HL-60 (cell line): ENCODE data around the gene PNMA1.

Experiments used
- DNase-seq, 2 experiments: peaks; one replicate each; pipeline ENCODE4 v3.0.0-alpha.2; 2010 to 2020; ENCODE audit warnings: low read depth in 1 of 2, low spot score in 1 of 2
- H3K27ac ChIP-seq: fragments of 250-450 bp; sonication (Bioruptor Pico); replicated peaks from 2 replicates; pipeline ENCODE4 v1.5.1; 2020; ENCODE audit warnings: mild to moderate bottlenecking, moderate library complexity
- H3K27me3 ChIP-seq: fragments of 250-450 bp; sonication (Bioruptor Pico); 2 replicates; pipeline ENCODE4 v1.5.1; 2021; ENCODE audit warnings: mild to moderate bottlenecking, moderate library complexity; ENCODE audit not compliant: insufficient read depth, poor library complexity, severe bottlenecking
- H3K4me3 ChIP-seq: replicated peaks from 2 replicates; pipeline ENCODE4 v1.5.1; 2011; ENCODE audit warnings: mild to moderate bottlenecking, control low read depth, low read length; ENCODE audit not compliant: insufficient read depth
- CTCF ChIP-seq: IDR thresholded peaks from one replicate; pipeline ENCODE4 v1.5.1; 2011; ENCODE audit warnings: low read length, control low read depth, inconsistent platforms; ENCODE audit not compliant: insufficient read depth
- GABPA ChIP-seq: IDR thresholded peaks from 2 replicates; pipeline ENCODE4 v1.6.1; 2012; ENCODE audit warnings: low read depth
- POLR2AphosphoS5 ChIP-seq: IDR thresholded peaks from 2 replicates; pipeline ENCODE4 v1.6.1; 2012; ENCODE audit warnings: low read depth
- REST ChIP-seq: IDR thresholded peaks from 2 replicates; pipeline ENCODE4 v1.6.1; 2012; ENCODE audit warnings: low read depth; ENCODE audit not compliant: insufficient replicate concordance
- SPI1 ChIP-seq: IDR thresholded peaks from 2 replicates; pipeline ENCODE4 v1.6.1; 2012; ENCODE audit warnings: low read depth, mild to moderate bottlenecking, borderline replicate concordance
- long read RNA-seq: library from polyadenylated mRNA; unstranded; transcript quantifications from one replicate; pipeline ENCODE4 v2.0.0, GENCODE V29; 2020

PNMA1 gene
- long read RNA-seq, transcript PNMA1-201 (1 exons, 2,590 nt): major isoform, 72 of 72 reads
- long read RNA-seq, partial matches to known transcripts: 0 of 72 reads
- long read RNA-seq, other reads (novel, unspliced or antisense): 0 of 72 reads

- peak in 1 of 2 experiments; percentile 51 for DNase-seq
- TF ChIP-seq POLR2AphosphoS5: no peak; the same call in 1 of the 2 replicates
- TF ChIP-seq SPI1: no peak
- TF ChIP-seq GABPA: no peak
- TF ChIP-seq REST: no peak
- no peak for TF ChIP-seq CTCF
- Histone ChIP-seq H3K4me3 (peak within 1 kb of the TSS; percentile 59), H3K27me3 (no peaks in the 10 kb centered on the region), H3K27ac (peak within 1 kb of the TSS; percentile 49; the same call in 1 of the 2 replicates)
Observed at GRCh38 chr14:73713803-73714655, at the start of gene PNMA1. PNMA1 (minus strand) TSS chr14:73714384; CDS start chr14:73713639, 745 bp downstream.

GRCh38 chr14:73763396-73763795 is 49.2 kb upstream of the PNMA1 start:
- no peaks in the 10 kb centered on the region for H3K27me3 ChIP-seq
- no peak overlapping the region for H3K27ac ChIP-seq
- DNase-seq: no peak
- H3K4me3 ChIP-seq: no peak overlapping the region
- TF ChIP-seq CTCF (no peak), POLR2AphosphoS5 (no peak), SPI1 (no peak), REST (no peak), GABPA (no peak)

GRCh38 chr14:73762375-73762822 is 48.2 kb upstream of the PNMA1 start:
- H3K27me3 ChIP-seq: no peaks in the 10 kb centered on the region
- TF ChIP-seq POLR2AphosphoS5 (no peak), SPI1 (no peak), GABPA (no peak), CTCF (no peak), REST (no peak)
- peak overlapping the region; percentile 32; the same call in 1 of the 2 replicates for H3K27ac ChIP-seq
- DNase-seq: no peak
- H3K4me3 ChIP-seq: no peak overlapping the region
